Neuron (in vitro differentiated cells): Measurements from ENCODE around the gene PDE3B.
"Not testable (repeated sequence)": the region's sequence is repeated elsewhere in the genome, so short reads cannot be mapped to it uniquely, and the experiment has no call there.

ENCODE experiments used
- H2AFZ ChIP-seq: one replicate; pipeline ENCODE4 v1.6.1; 2013; ENCODE audit warnings: low read depth, mild to moderate bottlenecking, inconsistent platforms, low read length, moderate library complexity
- H3K27me3 ChIP-seq: one replicate; pipeline ENCODE4 v1.6.1; 2013; ENCODE audit warnings: low read length; ENCODE audit not compliant: insufficient read depth
- H3K36me3 ChIP-seq: one replicate; pipeline ENCODE4 v1.6.1; 2013; ENCODE audit warnings: low read length; ENCODE audit not compliant: insufficient read depth
- H3K4me1 ChIP-seq: one replicate; pipeline ENCODE4 v1.6.1; 2013; ENCODE audit warnings: low read length; ENCODE audit not compliant: insufficient read depth
- H3K4me3 ChIP-seq: 2 replicates; pipeline ENCODE4 v1.5.1; 2013; ENCODE audit warnings: mild to moderate bottlenecking, low read length, moderate library complexity
- H3K9me3 ChIP-seq: one replicate; pipeline ENCODE4 v1.6.1; 2013; ENCODE audit warnings: low read length

PDE3B gene

DNA sequence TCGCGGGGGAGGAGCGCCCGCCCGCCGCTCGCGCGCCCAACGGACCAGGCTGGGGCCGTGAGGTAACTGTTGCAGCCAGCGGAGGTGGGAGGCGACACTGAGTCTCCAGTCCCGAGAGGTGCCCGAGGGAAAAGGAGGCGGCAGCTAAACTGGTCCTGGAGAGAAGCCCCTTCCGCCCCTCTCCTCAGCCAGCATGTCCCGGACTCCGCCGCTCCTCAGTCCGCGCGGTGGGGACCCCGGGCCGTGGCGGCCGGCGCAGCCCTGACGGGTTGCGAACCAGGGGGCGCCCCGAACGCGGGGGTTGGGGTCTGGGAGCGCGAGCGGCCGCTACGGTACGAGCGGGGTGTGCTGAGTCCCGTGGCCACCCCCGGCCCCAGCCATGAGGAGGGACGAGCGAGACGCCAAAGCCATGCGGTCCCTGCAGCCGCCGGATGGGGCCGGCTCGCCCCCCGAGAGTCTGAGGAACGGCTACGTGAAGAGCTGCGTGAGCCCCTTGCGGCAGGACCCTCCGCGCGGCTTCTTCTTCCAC lies at the start of gene PDE3B:
Gene PDE3B (plus strand): TSS at position 108 of the 529 bp plus-strand sequence. CDS start 272 bp downstream, at position 380.
- no peaks in the 10 kb centered on the region for H3K27me3 ChIP-seq
- peak within 1 kb of the TSS; percentile 68 for H3K4me3 ChIP-seq
- H3K36me3 ChIP-seq, result no peaks in the 10 kb centered on the region
- peak within 1 kb of the TSS; percentile 97 for H2AFZ ChIP-seq
- peaks cover 28% of the 10 kb centered on the region for H3K4me1 ChIP-seq
- H3K9me3 ChIP-seq, result no peaks in the 10 kb centered on the region

DNA sequence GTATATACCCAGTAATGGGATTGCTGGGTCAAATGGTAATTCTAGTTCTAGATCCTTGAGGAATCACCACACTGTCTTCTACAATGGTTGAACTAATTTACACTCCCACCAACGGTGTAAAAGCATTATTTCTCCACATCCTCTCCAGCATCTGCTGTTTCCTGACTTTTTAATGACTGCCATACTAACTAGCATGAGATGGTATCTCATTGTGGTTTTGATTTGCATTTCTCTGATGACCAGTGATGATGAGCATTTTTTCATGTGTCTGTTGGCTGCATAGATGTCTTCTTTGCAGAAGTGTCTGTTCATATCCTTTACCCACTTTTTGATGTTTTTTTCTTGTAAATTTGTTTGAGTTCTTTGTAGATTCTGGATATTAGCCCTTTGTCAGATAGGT lies 48.3 kb upstream of the PDE3B start:
- not testable (repeated sequence) for H2AFZ ChIP-seq, H3K4me1 ChIP-seq, H3K27me3 ChIP-seq, H3K9me3 ChIP-seq, H3K4me3 ChIP-seq, H3K36me3 ChIP-seq

DNA sequence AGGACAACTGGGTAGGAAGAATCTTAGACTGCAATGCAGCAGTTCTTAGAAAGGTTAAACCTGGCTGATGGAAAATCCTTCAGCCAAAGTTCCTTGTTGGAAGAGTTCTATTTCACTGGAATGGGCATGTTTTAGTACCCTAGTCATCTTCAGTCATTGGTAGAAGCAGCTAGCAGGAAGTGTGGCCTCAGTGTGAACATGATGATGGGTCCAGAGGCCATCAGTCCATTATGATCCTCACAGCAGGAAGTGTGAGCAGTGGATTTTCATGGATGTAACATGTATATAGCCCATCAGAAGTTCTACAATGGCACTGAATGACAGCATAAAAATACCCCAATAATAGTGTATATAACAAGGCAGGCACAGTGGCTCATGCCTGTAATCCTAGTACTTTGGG lies 35.9 kb upstream of the PDE3B start:
- H3K27me3 ChIP-seq, result no peaks in the 10 kb centered on the region
- H3K9me3 ChIP-seq, result peaks cover 4% of the 10 kb centered on the region
- no peak overlapping the region for H3K4me3 ChIP-seq
- H3K4me1 ChIP-seq, result no peaks in the 10 kb centered on the region
- no peak overlapping the region for H2AFZ ChIP-seq
- H3K36me3 ChIP-seq, result peaks cover 16% of the 10 kb centered on the region

DNA sequence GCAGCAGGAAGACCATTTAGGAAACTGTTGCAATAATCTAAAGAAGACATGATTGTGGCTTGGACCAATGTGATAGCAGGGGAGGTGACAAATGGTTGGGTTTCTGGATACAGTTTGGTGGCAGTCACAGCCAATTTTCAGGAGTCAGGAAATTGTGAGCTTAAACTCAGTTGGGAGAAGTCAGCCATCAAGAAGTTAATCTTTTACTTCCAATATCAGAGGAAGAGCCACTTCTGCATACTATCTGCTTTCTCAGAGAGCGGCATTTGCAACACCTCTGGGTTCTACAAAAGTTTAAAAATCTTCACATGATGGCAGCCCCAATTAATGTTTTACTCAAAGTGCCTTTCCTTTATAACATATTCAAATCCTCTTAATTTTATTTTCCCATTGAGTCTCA lies 33.7 kb upstream of the PDE3B start:
- H2AFZ ChIP-seq, result no peak overlapping the region
- no peaks in the 10 kb centered on the region for H3K27me3 ChIP-seq
- no peak overlapping the region for H3K4me3 ChIP-seq
- H3K36me3 ChIP-seq, result peaks cover 16% of the 10 kb centered on the region
- no peaks in the 10 kb centered on the region for H3K4me1 ChIP-seq
- H3K9me3 ChIP-seq, result peaks cover 4% of the 10 kb centered on the region

DNA sequence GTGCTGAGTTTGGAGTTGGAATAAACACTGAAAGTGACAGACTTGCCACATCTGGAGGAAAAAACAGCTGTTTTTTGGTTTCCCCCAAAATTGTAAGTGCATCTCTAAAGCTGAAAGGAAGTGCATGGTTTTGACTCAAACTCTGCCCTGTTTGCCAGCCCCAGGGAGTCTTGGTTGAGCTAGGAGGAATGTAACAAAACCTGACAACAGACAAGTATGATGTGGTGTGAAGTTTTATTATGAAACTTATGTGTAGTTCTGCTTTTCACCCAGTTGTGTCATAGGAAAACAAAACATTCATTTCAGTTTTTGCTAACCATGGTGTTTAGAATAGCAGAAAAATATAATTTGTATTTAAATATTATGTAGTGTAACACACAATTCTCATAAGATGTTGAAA lies 31.7 kb upstream of the PDE3B start:
- H3K27me3 ChIP-seq, result no peaks in the 10 kb centered on the region
- H3K9me3 ChIP-seq, result peaks cover 2% of the 10 kb centered on the region
- peaks cover 13% of the 10 kb centered on the region for H3K36me3 ChIP-seq
- H2AFZ ChIP-seq, result no peak overlapping the region
- H3K4me3 ChIP-seq, result no peak overlapping the region
- no peaks in the 10 kb centered on the region for H3K4me1 ChIP-seq

DNA sequence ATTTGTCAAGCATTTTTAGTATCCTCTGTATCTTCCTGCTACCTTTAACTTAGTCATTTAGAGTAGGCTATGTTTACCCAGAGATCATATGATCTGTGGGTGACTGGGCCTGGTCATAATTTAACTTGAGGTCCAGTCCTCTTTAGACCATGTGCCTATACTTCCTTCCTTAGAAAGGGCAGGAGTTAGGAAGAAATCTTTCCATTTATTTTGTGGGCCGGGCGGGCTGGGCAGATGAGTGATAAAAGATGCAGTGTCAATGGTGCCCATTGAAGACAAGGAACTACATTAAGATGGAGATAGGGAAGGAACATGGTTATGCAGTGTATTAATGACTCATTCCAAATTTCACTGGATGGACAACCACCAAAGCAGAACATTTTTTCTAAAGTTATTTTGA lies 30.9 kb upstream of the PDE3B start:
- H3K4me1 ChIP-seq, result no peaks in the 10 kb centered on the region
- no peaks in the 10 kb centered on the region for H3K9me3 ChIP-seq
- no peak overlapping the region for H3K4me3 ChIP-seq
- no peak overlapping the region for H2AFZ ChIP-seq
- H3K36me3 ChIP-seq, result peaks cover 10% of the 10 kb centered on the region
- H3K27me3 ChIP-seq, result no peaks in the 10 kb centered on the region

DNA sequence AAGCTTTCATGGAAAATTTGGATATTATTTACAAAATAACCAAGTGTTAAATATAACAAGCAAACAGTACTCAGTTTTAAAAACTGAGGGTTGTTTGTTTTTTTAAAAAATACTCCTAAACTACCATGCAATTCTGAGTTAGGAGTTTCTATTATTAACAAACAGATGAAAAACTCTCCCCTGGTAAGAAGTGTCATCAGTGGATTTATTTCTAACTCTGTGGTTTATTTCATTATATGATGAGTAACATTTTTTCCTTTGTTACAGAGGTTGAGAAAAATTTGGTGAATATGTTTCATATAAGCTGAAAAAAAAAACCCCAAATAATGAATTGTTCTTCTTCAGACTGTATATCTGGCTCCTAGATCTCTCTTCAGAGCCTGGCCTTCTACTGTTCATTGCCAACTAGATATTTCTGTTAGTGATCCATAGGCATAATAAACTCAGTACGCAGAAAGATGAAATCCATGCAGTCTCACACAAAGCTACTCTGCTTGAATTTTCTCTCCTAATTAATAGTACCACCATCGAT lies 29.4 kb upstream of the PDE3B start:
- Histone ChIP-seq H2AFZ (no peak overlapping the region), H3K4me3 (no peak overlapping the region), H3K36me3 (peaks cover 9% of the 10 kb centered on the region), H3K4me1 (no peaks in the 10 kb centered on the region), H3K27me3 (no peaks in the 10 kb centered on the region), H3K9me3 (no peaks in the 10 kb centered on the region)

DNA sequence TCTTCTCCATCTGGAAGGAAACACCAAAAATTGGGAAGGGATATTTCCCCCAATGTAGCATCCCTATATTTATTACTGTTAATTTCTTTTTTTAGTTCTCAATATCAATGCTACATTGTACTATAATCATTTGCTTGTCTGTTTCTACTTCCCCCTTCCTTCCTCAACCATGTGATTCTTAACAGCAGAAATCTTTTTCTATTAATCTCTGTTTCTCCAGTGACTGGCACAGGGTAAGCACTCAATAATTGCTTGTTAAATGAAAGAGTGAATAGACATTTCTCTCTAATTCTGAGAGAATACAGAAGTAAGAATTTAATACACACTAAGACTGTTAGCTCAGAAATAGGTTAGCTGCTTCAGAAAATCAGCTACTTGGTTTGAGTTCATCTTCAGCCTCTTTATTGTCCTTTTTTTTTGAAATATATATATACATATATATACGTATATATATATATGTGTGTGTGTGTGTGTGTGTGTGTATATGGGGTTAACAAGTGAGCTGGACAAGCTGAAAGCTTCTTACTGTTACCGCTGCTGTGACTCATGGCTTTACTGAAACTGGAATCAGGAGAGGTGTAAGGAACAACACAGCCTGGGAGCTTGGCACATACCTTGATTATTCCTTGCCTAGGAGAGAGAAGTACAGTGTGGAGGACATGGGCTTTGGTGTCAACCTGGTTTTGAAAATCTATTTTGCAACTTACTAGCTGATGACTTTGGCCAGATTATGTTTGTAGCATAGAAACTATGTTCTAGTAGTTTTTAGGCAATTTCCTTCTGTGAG lies 26.2 kb upstream of the PDE3B start:
- Histone ChIP-seq H3K4me3 (no peak overlapping the region), H3K27me3 (no peaks in the 10 kb centered on the region), H2AFZ (no peak overlapping the region), H3K36me3 (no peaks in the 10 kb centered on the region), H3K4me1 (no peaks in the 10 kb centered on the region), H3K9me3 (no peaks in the 10 kb centered on the region)

DNA sequence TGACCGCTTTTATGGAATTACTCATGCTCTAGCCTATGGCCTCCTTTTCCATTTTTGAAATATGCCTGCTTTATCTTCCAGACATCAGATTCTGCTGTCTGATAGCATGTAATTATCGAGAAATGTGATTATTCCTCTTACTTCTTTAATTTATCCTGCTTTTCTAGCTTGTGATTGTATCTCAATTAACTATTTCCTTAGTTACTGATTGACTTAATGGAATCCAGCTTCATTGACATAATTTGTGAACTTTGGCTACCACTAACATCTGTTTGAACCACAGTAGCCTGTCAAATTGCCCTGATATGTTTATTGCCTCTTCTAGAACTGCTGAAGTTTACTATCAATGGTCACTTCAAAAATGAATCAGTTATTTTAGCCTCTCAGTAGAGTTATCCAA lies 25.5 kb upstream of the PDE3B start:
- Histone ChIP-seq H3K9me3 (no peaks in the 10 kb centered on the region), H3K27me3 (no peaks in the 10 kb centered on the region), H3K4me3 (no peak overlapping the region), H3K36me3 (no peaks in the 10 kb centered on the region), H2AFZ (no peak overlapping the region), H3K4me1 (no peaks in the 10 kb centered on the region)

DNA sequence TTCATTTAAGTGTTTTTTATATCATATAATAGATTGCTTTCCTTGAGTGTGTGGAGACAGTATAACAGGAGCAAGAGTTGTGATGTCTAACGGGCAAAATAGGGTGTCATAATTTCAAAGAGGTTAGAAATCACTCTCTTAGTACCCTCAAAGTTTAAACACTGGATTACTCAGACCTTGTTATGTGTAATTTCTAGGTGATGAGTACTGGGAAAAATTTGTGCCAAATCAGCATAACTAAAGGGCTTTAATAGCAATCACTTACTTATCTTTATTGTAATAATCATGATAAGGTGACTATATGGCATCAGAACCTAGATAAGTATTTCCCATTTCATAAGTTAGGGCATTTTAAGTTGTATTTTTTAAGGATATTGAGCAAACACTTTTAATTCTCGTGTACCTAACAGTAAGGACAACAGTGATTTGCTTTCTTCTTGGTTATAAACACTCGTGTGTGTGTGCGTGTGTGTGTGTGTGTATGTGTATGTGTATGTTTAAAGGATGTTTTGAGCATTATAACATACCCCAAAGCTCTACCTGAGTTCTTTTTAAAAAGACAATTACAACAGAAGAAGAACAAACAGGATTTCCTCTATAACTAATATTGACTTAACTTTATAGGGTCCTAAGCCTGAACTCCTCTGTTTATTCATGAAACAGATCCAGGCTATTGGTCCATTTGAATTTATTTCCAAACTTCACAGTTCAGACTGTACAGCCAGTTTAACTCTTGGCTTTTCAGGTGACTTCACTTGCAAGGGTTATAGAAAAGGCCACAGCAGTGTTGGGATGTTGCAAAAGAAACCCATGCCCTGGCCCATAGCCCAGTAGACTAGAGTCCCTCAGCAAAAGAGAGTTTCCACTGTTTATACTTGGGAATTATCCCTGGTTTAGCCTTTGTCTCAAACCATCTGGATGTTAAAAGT lies 23.7 kb upstream of the PDE3B start:
- no peaks in the 10 kb centered on the region for H3K9me3 ChIP-seq
- H2AFZ ChIP-seq, result no peak overlapping the region
- H3K4me1 ChIP-seq, result no peaks in the 10 kb centered on the region
- H3K4me3 ChIP-seq, result no peak overlapping the region
- H3K27me3 ChIP-seq, result no peaks in the 10 kb centered on the region
- H3K36me3 ChIP-seq, result no peaks in the 10 kb centered on the region

DNA sequence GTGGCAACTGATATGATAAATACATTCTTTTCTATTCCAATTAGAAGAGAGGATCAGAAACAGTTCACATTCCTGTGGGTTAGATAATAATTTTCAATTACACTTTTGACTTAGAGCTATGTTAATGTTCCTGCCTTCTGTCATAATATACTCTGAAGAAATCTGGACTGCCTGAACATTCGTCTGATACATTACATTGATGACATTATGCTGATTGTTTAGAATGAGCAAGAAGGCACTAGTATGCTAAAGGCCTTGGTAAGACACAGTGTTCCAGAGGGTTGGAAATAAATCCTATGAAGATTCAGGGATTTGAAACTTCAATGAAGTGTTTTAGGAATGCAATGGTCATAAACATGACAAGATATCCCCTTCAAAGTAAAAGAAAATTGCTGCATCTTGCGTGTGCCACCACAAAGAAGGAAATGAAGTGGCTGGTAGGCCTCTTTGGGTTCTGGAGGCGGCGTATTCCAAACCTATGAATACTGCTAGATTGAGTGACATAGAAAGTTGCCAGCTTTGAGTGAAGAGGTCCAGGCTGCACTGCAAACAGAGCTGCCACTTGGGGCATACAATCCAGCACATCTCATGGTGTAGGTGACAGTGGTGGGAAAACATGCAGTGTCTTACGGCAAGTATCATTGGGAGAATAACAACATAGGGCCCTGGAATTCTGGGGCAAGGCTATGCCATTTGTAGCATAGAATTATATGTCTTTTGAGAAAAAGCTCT lies 21.2 kb upstream of the PDE3B start:
- H2AFZ ChIP-seq, result no peak overlapping the region

DNA sequence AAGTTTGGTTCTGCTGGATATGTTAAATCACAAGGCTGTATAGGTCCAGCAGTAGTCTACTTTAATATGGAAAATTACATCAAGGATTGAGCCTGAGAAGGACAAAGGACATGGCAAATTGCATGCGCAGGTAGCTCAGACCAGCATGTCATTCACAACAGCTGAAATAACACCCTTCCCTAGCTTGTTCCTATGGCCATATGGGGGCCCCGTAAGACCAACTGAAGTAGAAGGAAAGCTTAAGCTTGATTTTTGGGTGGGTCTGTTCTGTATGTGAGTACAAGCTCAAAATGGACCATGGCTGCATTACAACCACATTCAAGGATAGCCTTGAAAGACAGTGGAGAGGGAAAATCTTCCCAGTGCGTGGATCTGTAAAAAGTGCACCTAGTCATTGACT lies 20.6 kb upstream of the PDE3B start:
- Histone ChIP-seq H3K9me3 (peaks cover 2% of the 10 kb centered on the region), H3K36me3 (no peaks in the 10 kb centered on the region), H3K27me3 (no peaks in the 10 kb centered on the region), H3K4me3 (no peak overlapping the region), H2AFZ (no peak overlapping the region), H3K4me1 (no peaks in the 10 kb centered on the region)

More for the DNA sequence above, 21.2 kb upstream of the PDE3B start:
- Histone ChIP-seq H3K36me3 (no peaks in the 10 kb centered on the region), H3K4me3 (no peak overlapping the region), H3K27me3 (no peaks in the 10 kb centered on the region), H3K4me1 (no peaks in the 10 kb centered on the region), H3K9me3 (no peaks in the 10 kb centered on the region)
